Limb (tissue), 2 donors: ENCODE results near the gene AZU1.
A peak's percentile ranks its signal among the peaks of the same experiment; 100 is the strongest.
"Not testable (repeated sequence)": the region's sequence is repeated elsewhere in the genome, so short reads cannot be mapped to it uniquely, and the experiment has no call there.

Experiments used
- DNase-seq, 2 donors: peaks; one replicate each; pipeline ENCODE4 v3.0.0-alpha.2; 2016; ENCODE audit errors: extremely low spot score in 2 of 2

The AZU1 gene

DNA sequence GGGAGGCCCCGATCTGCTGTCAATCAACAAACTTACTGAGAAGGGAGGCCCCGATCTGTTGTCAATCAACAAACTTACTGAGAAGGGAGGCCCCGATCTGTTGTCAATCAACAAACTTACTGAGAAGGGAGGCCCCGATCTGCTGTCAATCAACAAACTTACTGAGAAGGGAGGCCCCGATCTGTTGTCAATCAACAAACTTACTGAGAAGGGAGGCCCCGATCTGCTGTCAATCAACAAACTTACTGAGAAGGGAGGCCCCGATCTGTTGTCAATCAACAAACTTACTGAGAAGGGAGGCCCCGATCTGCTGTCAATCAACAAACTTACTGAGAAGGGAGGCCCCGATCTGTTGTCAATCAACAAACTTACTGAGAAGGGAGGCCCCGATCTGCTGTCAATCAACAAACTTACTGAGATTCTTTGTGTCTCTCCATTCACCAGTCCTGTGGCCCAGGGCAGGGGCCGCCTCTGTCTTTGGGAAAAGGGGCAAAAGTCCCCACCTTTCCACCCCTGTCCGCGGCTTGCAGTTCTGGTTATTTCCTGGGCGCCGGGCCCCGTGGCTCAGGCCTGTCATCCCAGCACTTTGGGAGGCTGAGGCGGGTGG lies 26.1 kb downstream of the AZU1 start:
- DNase-seq: not testable (repeated sequence)

DNA sequence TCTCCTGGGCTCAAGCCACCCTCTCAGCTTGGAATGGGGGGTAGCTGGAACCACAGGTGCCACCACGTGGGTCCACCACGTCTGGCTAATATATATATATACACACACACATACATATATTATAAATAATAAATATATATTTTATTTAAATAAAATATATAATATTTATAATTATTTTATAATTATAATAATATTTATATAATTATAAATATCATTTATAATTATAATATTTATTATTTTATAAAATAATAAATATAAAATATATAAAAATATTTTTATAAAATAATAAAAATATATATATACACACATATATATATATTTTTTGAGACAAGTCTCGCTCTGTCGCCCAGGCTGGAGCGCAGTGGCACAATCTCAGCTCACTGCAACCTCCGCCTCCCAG lies 26.9 kb downstream of the AZU1 start:
- no peak for DNase-seq

DNA sequence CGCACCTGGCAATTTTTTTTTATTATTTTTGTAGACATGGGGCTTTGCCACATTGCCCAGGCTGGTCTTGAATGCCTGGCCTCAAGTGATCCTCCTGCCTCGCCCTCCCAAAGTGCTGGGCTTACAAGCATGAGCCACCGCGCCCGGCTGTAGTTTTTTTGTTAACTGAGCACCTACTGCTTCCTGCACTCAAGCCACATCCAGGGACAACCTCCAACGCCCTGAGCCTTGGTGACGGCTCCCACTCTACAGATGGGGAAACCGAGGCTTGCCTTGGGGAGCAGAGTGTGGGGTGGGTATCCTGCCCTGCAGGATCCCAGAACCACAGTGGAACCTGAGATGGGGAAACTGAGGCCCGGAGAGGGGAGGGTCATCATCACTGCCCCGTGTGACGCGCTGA lies 27.5 kb downstream of the AZU1 start:
- no peak for DNase-seq

DNA sequence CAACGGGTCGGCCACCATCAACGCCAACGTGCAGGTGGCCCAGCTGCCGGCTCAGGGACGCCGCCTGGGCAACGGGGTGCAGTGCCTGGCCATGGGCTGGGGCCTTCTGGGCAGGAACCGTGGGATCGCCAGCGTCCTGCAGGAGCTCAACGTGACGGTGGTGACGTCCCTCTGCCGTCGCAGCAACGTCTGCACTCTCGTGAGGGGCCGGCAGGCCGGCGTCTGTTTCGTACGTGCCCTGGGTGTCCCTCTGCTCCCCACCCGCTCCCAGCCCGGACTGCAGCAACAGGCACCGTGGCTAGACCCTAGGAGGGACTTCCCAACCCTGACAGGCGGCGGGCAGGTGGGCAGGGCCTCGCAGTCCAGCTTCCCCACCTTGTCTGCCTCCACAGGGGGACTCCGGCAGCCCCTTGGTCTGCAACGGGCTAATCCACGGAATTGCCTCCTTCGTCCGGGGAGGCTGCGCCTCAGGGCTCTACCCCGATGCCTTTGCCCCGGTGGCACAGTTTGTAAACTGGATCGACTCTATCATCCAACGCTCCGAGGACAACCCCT lies 28.0 kb downstream of the AZU1 start:
- no peak for DNase-seq

DNA sequence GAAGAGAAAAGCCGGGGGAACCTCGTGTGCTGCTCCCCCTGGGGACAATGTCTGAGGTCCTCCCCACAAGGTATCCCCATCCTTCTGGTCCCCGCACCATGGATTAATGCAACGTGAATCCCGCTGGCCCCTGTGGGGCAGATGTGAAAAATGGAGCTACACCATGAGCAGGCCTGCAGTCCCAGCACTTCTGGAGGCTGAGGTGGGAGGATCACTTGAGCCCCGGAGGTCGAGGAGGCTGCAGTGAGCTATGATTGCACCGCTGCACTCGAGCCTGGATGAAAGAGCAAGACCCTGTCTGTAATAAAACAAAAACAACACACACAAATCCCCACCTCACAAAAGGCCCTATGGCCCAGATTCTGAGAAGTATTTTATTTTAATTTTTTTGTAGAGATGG lies 30.6 kb downstream of the AZU1 start:
- no peak for DNase-seq

DNA sequence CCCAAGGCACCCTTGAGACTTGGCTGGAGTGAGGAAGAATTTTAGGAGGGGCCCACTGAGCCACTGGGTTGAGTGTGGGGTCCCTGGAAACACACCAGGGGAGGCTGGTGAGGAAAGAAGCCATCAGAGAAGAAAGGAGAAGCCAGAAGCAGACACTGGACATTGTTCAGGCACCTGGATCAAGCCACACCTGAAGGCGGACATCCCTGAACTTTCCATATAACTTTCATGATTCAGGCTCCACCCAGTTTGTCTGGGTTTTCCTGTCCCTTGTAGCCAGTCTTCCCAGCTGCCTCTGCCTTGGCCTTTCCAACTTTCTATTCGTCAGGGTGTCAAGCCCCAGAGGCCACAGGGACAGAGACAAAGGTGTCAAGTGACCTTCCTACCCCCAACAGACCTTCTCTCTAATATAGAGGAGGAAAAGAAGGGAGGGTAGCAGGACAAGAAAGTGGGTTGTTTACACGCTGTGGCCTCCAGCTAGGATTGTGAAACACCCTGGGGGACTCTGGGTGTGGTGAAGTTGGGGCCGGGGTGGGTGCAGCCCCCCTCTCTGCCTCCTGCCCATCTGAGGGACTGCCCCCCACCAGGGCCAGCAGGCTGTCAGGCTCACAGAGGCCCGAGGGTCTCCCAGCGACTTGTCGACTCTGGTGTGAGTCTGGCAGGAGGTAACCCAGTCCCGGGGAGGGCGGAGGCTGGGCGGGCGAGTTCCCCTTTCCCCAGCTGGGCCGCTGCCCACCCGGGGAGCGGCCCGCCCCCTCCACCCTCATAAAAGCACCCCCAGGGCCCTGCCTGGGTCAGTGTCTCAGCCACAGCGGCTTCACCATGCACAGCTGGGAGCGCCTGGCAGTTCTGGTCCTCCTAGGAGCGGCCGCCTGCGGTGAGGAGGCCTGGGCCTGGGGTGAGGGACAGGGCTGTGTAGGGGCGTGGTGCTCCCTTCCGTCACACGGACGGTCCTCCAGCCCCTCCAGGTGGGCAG lies 31.5 kb downstream of the AZU1 start, which contains the start of gene CFD:
Gene CFD (plus strand): TSS at position 797 of the 976 bp plus-strand sequence. CDS start 26 bp downstream, at position 823.
- no peak for DNase-seq

DNA sequence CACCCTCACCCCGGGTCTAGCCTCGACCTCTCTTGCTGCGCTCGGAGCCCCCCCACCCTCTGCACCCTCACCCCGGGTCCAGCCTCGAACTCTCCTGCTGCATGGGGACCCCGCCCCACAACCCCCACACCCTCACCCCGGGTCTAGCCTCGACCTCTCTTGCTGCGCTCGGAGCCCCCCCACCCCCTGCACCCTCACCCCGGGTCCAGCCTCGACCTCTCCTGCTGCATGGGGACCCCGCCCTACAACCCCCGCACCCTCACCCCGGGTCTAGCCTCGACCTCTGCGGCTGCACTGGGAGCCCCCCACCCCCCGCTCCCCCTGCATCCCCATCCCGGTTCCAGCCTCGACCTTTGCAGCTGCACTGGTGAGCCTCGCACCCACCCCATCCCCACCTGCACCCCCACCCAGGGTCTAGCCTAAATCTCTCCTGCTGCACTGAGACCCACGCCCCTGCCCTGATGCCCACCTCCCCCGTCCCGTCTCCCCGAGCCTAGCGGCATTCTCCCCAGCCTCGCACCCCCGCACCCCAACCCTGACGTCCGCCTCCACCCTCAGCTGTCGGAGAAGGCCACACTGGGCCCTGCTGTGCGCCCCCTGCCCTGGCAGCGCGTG lies 33.6 kb downstream of the AZU1 start:
- no peak for DNase-seq

DNA sequence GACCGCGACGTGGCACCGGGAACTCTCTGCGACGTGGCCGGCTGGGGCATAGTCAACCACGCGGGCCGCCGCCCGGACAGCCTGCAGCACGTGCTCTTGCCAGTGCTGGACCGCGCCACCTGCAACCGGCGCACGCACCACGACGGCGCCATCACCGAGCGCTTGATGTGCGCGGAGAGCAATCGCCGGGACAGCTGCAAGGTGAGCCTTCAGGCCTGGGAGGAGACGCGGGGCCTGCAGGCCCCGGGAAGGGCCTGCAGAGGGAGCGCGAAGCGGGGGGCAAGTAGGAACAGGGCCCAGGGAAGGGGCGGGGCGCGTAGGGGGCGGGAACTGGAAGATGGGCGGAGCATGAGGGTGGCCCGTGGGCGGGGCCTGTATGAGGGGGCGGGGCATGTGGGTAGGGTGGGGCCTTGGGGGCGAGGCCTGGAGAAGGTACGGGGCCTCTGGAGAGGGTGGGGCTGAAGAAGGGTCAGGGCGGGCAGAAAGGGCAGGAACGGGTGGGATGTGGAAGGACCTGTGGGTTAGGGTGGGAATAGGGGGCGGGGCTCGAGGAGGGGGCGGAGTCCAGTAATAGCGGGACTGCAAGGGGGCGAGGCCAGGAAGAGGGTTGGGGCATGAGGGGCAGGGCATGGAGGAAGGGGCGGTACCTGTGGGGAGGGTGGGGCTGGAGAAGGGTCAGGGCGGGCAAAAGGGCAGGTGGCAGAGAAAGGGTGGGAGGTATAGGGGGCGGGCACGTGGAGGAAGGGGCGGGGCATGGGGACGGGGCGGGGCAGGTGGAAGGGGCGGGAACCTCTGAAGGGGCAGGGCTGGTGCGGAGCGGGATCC lies 34.3 kb downstream of the AZU1 start:
- DNase-seq: no peak

DNA sequence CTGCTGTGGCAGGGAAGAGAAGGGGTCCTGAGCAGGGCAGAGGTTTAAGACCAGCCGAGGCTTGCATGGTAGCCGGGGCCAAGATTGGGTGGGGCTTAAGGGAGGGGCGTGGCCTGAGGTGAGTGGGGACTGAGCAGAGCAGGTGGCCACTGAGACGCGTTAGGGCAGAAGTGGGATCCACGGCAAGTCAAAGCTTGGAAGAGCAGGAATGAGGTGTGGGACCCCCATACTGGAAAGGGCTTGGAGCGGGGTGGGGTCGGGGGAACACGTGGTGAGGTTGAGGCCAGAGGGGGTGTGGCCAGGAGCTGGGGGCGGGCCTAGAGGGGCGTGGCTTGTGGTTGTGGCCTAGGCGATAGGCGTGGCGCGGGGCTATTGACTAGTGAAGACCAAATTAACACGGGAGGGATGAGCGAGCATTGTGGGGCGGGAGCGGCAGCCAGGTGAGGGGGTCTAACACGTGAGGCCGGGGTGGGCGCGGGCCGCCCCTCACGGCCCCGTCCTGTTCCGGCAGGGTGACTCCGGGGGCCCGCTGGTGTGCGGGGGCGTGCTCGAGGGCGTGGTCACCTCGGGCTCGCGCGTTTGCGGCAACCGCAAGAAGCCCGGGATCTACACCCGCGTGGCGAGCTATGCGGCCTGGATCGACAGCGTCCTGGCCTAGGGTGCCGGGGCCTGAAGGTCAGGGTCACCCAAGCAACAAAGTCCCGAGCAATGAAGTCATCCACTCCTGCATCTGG lies 35.1 kb downstream of the AZU1 start:
- peak in 1 of 2 donors; percentile 77 for DNase-seq

DNA sequence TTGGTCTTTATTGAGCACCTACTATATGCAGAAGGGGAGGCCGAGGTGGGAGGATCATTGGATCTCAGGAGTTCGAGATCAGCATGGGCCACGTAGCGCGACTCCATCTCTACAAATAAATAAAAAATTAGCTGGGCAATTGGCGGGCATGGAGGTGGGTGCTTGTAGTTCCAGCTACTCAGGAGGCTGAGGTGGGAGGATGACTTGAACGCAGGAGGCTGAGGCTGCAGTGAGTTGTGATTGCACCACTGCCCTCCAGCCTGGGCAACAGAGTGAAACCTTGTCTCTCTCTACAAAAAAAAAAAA lies 35.6 kb downstream of the AZU1 start:
- DNase-seq: no peak

DNA sequence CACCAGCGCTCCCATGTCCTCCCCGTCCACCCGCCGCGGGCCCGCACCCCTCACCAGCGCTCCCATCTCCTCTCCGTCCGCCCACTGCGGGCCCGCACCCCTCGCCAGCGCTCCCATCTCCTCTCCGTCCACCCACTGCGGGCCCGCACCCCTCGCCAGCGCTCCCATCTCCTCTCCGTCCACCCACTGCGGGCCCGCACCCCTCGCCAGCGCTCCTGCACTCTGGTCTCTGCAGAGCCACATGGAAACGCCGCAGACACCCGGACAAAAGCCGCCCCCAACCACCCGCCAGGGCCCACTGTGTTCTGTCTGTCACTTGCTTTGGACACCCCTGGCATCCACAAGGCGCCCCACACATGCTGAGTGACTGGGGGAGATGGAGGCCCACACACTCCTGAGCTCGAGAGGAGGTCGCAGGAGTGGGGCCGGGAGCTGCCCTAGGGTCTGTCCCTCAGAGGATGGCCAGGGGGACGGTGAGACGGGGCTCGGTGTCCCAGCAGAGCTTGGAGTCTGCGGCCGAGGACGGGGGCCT lies 39.2 kb downstream of the AZU1 start:
- DNase-seq: no peak

DNA sequence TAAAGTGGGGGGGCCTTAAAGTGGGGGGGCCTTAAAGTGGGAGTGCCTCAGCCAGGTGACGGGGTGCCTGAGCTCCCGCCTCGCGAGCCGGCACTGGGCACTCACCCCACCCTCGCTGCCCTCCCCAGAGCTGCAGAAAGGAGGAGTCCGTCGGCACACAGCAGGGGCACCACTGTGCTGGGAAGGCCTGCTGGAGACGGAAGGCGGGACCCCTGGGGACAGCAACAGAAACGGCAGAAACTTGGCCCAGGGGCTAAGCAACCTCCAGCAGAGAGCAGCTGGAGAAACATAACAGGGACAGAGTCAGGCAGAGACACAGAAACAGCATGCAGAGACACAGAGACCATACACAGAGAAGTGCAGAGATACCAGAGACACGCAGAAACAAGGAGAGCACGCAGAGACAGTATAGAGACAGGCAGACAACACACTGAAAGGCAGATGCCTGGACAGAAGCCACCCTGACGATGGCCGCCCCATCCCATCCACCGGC lies 39.7 kb downstream of the AZU1 start:
- DNase-seq: no peak

DNA sequence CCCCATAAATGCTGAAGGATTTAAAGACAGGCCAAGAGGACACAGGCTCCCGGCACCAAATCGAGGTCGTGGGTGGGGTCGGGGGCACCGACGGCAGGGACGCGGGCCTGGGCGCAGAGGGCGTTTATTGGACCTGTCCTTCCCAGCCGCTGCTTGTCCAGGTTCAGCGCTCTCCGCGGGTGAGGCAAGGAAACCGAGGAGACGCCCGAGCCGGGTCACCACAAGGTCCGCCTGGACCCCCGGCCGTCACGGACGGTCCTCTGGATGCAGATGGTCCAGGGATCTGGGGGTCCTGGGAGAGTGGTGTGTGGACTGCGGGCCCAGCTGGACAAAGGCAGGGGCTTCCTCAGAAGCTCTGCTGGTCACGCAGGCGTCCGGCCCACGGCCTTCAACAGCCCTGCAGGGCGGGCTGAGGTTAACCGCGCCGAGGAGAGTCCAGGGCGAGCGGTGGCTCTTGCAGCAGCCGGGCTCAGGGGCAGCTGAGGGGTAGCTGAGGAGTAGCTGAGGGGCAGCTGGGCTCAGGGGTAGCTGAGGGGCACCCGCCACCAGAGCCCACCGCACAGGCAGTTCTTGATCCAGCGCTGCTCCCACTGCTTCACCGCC lies 40.3 kb downstream of the AZU1 start:
- DNase-seq: no peak

DNA sequence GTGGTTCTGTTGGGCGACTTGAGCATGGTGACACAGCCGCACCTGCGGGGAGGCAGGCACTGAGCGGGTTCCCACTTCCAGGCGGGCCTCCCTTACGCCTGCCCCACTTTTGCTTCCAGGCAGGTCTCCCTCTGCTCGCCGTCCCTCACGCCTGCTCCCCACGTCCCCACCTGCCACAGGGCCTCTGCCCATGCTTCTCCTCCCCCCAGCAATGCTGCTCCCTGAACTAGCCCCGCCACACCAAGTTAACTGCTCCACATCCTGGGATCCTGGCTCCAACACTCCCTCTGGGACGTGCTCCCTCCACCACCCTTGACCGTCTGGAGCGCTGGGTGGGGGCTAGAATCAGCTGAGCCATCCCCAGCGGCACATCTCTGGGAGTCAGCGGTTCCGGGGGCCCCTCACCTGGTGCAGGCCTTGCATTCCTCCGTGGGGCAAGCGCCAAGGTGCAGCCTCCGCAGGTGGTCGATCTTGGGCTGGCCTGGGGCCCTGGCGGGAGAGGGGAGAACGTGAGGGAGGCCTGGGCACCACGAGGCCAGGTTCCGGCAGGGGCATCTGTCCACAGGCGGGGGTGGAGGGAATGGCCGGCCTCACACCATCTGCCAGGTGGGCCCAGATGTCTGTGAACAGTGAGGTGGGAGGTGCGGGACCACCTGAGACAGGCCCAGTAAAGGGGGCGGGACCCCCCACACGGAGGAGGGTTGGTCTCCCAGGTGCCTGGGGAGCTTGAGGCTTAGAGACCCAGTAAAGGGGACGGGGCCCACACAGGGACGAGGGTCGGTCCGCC lies 41.0 kb downstream of the AZU1 start:
- no peak for DNase-seq

DNA sequence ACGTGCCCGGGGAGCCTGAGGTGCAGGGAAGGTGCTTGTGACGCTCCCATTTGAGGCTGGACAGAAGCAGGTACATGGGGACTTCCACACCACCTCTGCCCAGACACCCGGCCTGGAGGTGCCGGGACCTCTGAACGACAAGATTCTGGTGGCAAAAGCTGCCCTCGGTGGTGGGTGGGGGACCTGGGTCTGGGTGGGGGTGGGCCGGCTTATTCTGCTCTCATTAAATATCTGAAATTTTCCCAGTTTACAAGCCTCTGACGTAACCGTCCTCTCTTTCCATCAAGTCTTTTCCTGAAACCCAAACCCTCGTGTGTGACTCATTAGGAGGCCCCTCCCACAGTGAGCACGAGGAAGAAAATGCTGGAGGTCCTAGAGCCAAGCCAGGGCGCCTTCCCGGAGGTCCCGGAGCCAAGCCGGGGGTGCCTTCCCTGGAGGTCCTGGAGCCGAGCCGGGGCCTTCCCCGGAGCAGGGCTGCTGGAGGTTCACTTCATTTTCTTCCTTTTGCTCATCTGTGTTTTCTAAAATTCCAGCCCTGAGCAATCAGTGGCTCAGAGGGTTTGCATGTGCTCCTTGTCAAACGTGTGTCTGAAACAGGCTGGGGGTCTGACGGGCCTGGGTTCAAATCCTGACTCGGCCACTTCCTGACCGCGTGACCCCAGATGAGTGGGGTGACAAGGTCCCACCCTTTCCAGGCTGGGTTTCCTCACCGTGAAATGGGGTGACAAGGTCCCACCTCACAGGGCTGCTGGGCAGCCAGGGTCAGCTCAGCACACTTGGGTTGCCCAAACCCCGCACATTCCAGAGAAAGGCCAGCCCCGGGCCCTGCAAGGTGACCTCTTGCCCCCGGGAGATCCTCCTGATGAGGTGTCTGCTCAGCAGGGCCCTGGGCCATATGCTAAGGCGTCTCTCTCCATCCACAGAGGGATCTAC lies 41.9 kb downstream of the AZU1 start:
- DNase-seq: peak in 1 of 2 donors; percentile 36

DNA sequence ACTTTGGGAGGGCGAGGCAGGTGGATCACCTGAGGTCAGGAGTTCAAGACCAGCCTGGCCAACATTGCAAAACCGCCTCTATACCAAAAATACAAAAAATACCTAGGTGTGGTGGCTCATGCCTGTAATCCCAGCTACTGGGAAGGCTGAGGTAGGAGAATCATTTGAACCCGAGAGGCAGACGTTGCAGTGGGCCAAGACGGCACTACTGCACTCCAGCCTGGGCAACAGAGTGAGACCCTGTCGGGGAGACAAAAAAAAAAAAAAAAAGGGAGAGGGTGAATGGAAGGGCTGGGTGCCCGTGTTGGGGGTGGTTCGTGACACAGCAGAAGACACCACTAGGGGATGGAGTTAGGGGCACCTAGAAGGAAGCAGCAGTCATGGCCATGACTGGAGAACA lies 42.7 kb downstream of the AZU1 start:
- DNase-seq: no peak

DNA sequence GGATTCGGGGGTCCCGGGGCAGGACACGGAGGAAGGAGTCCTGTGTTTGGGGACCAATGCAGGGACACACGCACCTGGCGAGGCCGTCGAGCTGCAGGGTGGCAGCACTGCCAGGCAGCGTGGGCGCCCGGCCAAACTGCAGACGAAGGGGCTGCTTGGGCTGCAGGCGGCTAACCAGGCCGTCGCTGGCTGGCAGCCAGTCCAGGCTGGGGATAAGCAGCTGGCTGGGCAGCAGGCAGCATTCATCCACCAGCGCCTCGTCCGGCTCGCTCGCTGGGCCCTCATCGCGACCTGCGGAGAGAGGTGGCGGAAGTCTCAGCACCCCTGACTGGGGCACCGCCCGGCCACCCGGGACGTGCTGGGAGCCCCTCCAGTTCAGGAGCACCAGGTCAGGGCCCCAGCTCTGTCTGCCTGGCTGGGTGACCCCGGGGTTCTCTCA lies 43.3 kb downstream of the AZU1 start:
- DNase-seq: no peak
